PC-9 (cell line): ENCODE data around the gene LRRC4B.

Experiments used
- EZH2 ChIP-seq: fragments of 200-600 bp; sonication (generic); IDR thresholded peaks from 2 replicates; pipeline ENCODE4 v1.8.0; 2017; ENCODE audit warnings: antibody characterized with exemption, low read depth
- TF ChIP-seq, protein P1 (sequence below): fragments of 200-600 bp; sonication (generic); conservative IDR thresholded peaks from 2 replicates; pipeline ENCODE4 v1.6.1; 2017; ENCODE audit warnings: mixed run types, antibody characterized with exemption, mild to moderate bottlenecking, moderate library complexity

GRCh38 chr19:50507376-50507775 lies 60.9 kb downstream of the LRRC4B start:
- TF ChIP-seq, protein P1, sequence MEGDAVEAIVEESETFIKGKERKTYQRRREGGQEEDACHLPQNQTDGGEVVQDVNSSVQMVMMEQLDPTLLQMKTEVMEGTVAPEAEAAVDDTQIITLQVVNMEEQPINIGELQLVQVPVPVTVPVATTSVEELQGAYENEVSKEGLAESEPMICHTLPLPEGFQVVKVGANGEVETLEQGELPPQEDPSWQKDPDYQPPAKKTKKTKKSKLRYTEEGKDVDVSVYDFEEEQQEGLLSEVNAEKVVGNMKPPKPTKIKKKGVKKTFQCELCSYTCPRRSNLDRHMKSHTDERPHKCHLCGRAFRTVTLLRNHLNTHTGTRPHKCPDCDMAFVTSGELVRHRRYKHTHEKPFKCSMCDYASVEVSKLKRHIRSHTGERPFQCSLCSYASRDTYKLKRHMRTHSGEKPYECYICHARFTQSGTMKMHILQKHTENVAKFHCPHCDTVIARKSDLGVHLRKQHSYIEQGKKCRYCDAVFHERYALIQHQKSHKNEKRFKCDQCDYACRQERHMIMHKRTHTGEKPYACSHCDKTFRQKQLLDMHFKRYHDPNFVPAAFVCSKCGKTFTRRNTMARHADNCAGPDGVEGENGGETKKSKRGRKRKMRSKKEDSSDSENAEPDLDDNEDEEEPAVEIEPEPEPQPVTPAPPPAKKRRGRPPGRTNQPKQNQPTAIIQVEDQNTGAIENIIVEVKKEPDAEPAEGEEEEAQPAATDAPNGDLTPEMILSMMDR = no peak
- no peak for TF ChIP-seq EZH2
